Prostate gland (tissue), 2 donors: Measurements from ENCODE around the gene CMTM8.

Experiments
- CTCF ChIP-seq, 4 experiments: fragments of 200-600 bp in 2 of 4; fragments of 450-650 bp in 2 of 4; sonication (generic) in 2 of 4; IDR thresholded peaks; 1 replicate in 3 of 4; 2 replicates in 1 of 4; pipeline ENCODE4 v1.5.1; 2016 to 2019; ENCODE audit warnings: antibody characterized with exemption in 4 of 4, mild to moderate bottlenecking in 2 of 4, moderate library complexity in 2 of 4
- POLR2A ChIP-seq: fragments of 450-650 bp; IDR thresholded peaks from one replicate; pipeline ENCODE4 v1.6.1; 2016; ENCODE audit warnings: antibody characterized with exemption, mild to moderate bottlenecking

DNA sequence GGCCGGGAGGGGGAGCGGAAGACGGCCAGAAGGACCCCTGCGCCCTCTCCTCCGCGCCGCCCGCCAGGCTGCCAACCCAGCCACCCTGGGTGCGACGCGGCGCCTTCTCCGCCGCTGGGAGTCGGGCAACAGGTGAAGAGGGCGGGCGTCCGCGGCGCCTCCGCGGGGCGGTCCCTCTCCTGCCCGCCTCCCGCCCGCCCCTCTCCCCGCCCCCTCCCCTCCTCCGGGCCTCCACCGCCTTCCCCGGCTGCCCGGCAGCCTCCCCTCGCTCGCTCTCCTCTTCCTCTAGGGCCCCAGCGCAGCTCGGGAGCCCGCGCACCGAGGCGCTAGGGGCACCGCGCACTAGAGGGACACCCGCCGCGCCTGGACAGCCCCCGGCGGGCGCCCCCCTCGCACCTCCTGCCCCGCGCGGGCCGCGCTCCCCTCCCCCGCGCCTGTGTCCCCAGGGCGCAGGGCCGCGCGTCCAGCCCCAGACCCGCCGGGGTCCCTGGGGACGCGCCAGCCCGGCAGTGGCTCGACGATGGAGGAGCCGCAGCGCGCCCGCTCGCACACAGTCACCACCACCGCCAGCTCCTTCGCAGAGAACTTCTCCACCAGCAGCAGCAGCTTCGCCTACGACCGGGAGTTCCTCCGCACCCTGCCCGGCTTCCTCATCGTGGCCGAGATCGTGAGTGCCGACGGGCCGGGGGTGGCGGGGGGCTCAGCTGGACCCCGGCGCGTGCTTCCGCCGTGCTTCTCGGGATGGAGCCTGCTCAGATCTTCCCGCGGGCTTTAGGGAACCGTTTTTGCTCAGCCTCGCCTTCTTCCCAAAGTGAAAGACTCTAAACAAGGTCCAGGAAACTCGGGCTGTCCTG lies at the start of gene CMTM8:
- TF ChIP-seq POLR2A: peak; percentile 55
- TF ChIP-seq CTCF (IDR thresholded peaks at IDR 0.05): no peak
